ENCODE results near the gene TOM1L2. TPM values are rescaled to one million over a fixed set of nuclear protein-coding genes. Genes with fewer than 3 reads are reported as not detected.
A peak's percentile ranks its signal among the peaks of the same experiment; 100 is the strongest.

Gene TOM1L2
- total and polyA plus RNA-seq, 11 donors, result 122 to 345 (median 247) TPM

DNA sequence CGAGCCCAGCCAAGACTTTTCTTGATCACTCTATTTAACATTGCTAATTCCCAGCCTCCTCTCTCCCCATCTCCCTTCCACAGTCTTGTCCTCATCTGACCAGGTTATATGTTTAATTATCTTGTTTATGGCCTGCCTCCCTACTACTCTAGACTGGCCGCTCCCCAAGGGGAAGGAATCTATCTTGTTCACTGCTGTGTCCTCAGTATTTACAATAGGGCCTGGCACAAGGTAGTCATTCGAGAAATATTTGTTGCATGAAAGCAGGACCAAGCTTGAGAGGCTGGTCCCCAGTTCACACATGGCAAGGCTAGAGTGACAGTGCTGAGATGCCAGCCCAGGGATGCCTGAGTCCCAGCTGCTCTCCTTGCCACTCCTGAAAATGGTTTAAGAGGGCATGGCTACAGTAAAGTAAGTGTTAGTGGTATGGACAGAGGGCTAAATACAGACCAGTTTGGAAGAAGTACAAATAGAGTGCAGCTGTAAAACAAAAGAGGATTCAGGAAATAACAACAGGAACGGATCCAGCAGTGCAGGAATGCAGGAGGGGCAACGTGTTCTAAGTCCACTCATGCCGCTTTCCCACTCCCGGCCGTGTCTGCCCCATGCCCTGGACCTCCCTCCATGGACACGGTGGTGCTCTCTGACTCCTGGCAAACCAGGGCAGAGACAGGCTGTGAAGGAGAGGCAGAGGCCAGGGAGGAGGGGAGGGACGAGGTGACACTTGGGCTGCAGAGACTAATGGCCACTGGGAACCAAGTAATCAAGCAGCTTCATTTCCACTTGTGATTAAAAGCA lies 65.6 kb downstream of the TOM1L2 start:
- Histone ChIP-seq H3K4me1 (peaks cover 0 to 53% (median 31%) of the 10 kb centered on the region in 12 donors), H3K27me3 (no peaks in the 10 kb centered on the region), H3K27ac (peak overlapping the region in 1 of 12 donors; percentile 14), H3K36me3 (peaks cover 0 to 20% (median 10%) of the 10 kb centered on the region in 9 donors), H3K4me3 (no peak overlapping the region), H3K9me3 (no peaks in the 10 kb centered on the region)
- ATAC-seq (peak in 1 of 4 donors; percentile 36), DNase-seq (no peak)
- TF ChIP-seq POLR2A (IDR thresholded peaks at IDR 0.05), result no peak
- 46 to 68% (median 58%) methylated on average over 10 of the region's 10 CpGs for WGBS, 4 donors
- intact Hi-C loops (cut with DNase I), result loop anchor here in 1 of 10 donors (5.0 kb wide), 1 partner anchor 59 kb away; no protein-coding TSS in a partner anchor

DNA sequence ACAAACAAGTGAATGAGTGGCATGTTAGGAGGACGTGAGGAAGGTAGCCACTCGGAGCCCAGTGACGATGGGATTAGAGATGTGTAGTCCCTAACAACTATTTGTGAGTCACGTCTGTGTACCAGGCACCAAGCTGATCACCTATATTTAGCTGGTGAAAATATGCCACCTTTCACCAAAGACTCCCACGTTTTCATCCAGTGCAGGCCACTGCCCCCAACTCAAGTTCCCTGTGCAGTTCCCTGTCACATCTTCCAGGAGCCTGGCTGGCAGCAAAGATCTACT lies 67.2 kb downstream of the TOM1L2 start:
- no peak for DNase-seq
- intact Hi-C loops (cut with DNase I), result loop anchor here in 1 of 10 donors (5.0 kb wide), 1 partner anchor 58 kb away; no protein-coding TSS in a partner anchor
- WGBS, 4 donors, result 84 to 85% (median 85%) methylated on average over 5 of the region's 5 CpGs

DNA sequence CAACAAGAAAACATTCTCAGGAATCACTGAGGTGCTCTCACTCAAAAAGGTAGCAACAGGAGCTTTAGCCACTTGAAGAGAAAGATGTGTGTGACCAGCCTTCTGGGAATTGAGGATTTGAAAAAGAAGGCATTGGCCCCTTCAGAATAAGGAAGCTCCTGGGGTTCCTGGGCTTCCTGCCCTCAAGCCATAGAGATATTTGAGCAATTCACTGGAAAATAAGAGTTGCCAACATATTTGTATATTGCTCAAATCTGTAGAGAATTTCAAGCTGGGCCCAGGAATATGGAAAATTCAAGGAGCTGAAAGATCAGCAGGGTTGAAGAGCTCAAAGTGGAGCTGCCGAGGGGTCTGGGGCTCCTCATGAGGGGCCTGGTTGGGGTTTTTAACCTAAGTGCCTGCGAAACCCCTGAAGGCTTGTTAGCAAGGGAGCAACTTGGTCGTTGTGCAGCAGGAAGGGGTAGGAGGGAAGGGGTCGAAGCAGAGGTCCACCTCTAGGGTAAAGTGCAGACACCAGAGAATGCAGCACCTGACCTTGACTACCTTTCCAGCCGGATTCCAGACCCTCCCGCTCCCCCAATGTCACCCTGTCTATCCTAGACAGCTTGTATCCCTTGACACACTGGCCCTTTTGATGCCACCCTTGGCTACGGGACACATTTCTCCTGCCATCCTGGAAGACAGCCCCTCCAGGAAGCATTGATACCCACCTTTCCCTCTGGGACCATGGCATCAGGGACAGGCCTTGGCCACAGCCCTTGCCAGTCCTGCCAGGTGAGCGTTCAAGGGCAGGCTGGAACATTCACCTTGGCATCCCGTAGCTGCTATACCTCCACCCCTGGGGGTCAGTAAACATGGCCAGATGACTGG lies 67.8 kb downstream of the TOM1L2 start:
- Histone ChIP-seq H3K36me3 (peaks cover 0 to 20% (median 10%) of the 10 kb centered on the region in 9 donors), H3K27me3 (no peaks in the 10 kb centered on the region), H3K27ac (no peak overlapping the region), H3K4me1 (peaks cover 7 to 58% (median 37%) of the 10 kb centered on the region in 12 donors), H3K4me3 (no peak overlapping the region), H3K9me3 (no peaks in the 10 kb centered on the region)
- 82 to 90% (median 83%) methylated on average over 8 to 9 of the region's 9 CpGs for WGBS, 4 donors
- TF ChIP-seq, protein P1, sequence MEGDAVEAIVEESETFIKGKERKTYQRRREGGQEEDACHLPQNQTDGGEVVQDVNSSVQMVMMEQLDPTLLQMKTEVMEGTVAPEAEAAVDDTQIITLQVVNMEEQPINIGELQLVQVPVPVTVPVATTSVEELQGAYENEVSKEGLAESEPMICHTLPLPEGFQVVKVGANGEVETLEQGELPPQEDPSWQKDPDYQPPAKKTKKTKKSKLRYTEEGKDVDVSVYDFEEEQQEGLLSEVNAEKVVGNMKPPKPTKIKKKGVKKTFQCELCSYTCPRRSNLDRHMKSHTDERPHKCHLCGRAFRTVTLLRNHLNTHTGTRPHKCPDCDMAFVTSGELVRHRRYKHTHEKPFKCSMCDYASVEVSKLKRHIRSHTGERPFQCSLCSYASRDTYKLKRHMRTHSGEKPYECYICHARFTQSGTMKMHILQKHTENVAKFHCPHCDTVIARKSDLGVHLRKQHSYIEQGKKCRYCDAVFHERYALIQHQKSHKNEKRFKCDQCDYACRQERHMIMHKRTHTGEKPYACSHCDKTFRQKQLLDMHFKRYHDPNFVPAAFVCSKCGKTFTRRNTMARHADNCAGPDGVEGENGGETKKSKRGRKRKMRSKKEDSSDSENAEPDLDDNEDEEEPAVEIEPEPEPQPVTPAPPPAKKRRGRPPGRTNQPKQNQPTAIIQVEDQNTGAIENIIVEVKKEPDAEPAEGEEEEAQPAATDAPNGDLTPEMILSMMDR (IDR thresholded peaks at IDR 0.05), result no peak
- no peak for TF ChIP-seq POLR2A (IDR thresholded peaks at IDR 0.05)
- ATAC-seq (no peak), DNase-seq (no peak)
- intact Hi-C loops (cut with DNase I), result loop anchor here in 2 of 10 donors (5.0 kb wide), 2 partner anchors 57 to 312 kb away; partner anchors contain the start of gene PEMT (in 1 of the 2)

More for the DNA sequence above, 67.2 kb downstream of the TOM1L2 start:
- Histone ChIP-seq H3K4me1 (peaks cover 7 to 58% (median 39%) of the 10 kb centered on the region in 12 donors), H3K27me3 (no peaks in the 10 kb centered on the region), H3K9me3 (no peaks in the 10 kb centered on the region), H3K36me3 (peaks cover 0 to 20% (median 10%) of the 10 kb centered on the region in 9 donors), H3K4me3 (no peak overlapping the region), H3K27ac (no peak overlapping the region)
- no peak for TF ChIP-seq POLR2A (IDR thresholded peaks at IDR 0.05)
- TF ChIP-seq, protein P1 (IDR thresholded peaks at IDR 0.05), result no peak
- ATAC-seq, result no peak

DNA sequence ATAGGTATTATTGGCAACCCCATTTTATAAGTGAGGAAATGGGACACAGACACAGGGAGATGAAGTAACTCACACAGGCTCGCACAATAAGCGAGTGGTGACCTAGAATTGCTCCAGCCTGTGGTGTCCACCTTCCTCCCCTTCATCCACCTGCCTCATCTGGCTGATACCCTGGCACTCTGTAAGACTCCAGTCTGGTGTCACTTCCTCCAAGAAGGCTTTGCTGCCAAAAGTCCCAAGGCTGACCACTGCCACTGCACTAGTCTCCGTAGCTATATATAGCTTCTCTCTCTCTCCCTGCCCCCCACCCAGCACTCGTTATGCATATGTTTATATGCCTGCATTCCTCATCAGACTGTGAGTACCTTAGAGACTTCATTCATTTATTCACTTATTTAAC lies 69.3 kb downstream of the TOM1L2 start:
- DNase-seq (peak in 1 of 5 donors; percentile 12), ATAC-seq (no peak)
- WGBS, 4 donors, result 66 to 76% (median 71%) methylated on average over 4 of the region's 4 CpGs
- no peak for TF ChIP-seq POLR2A (IDR thresholded peaks at IDR 0.05)
- TF ChIP-seq, protein P1 (IDR thresholded peaks at IDR 0.05), result no peak
- Histone ChIP-seq H3K36me3 (peaks cover 0 to 30% (median 20%) of the 10 kb centered on the region in 9 donors), H3K27ac (no peak overlapping the region), H3K9me3 (no peaks in the 10 kb centered on the region), H3K4me3 (no peak overlapping the region), H3K27me3 (no peaks in the 10 kb centered on the region), H3K4me1 (peaks cover 7 to 56% (median 38%) of the 10 kb centered on the region in 12 donors)
- intact Hi-C loops (cut with DNase I), result loop anchor here in 1 of 10 donors (5.0 kb wide), 1 partner anchor 311 kb away; the partner anchor contains the start of gene PEMT

Data from heart left ventricle (tissue), 16 donors.